Kidney epithelial cell (primary cell): Measurements from ENCODE around the gene FUT7. TPM values are rescaled to one million over a fixed set of nuclear protein-coding genes. Genes with fewer than 3 reads are reported as not detected.

Source experiments
- DNase-seq: peaks from one replicate; pipeline ENCODE4 v3.0.0-alpha.2; 2010; ENCODE audit warnings: low read depth
- H3K27me3 ChIP-seq: 2 replicates; pipeline ENCODE4 v1.6.0; 2011; ENCODE audit warnings: low read length; ENCODE audit not compliant: control insufficient read depth, insufficient read depth
- H3K36me3 ChIP-seq: 2 replicates; pipeline ENCODE4 v1.5.1; 2011; ENCODE audit warnings: low read length; ENCODE audit not compliant: control insufficient read depth, insufficient read depth
- H3K4me3 ChIP-seq: 2 replicates; pipeline ENCODE4 v1.5.1; 2011; ENCODE audit warnings: low read depth, mild to moderate bottlenecking, control low read depth, low read length
- total RNA-seq: library from RNA; depleted of rRNA; stranded (reverse); fragments of >200 nt; gene quantifications from 2 replicates; pipeline ENCODE4 v1.2.3, GENCODE V29; 2015
- TF ChIP-seq, protein P1 (sequence below): IDR thresholded peaks from 2 replicates; pipeline ENCODE4 v1.5.1; 2011; ENCODE audit warnings: mild to moderate bottlenecking, moderate library complexity, low read length, control low read depth, inconsistent platforms; ENCODE audit not compliant: insufficient read depth, poor library complexity, severe bottlenecking

The FUT7 gene
- total RNA-seq, 1 donor from 2014 or later, result not detected

DNA sequence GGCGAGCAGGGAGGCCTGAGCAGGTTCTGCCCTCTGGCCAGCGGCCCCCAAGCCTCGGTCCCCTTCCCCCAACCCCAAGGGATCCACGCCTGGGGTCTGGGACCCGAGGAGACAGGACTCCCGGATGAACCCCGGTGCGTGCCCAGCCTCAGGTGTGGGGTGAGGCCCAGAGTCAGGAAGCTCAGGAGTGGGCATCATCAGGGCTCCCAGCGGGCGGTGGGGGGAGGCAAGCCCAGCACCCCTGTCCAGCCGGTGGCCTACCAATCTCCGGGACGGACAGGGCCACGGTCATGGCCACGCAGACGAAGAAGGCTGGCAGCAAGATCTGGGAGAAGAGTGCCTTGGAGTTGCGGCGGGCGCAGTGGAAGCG lies 18.3 kb downstream of the FUT7 start:
- DNase-seq, result no peak
- H3K4me3 ChIP-seq, result no peak overlapping the region
- no peaks in the 10 kb centered on the region for H3K36me3 ChIP-seq
- H3K27me3 ChIP-seq, result no peaks in the 10 kb centered on the region
- TF ChIP-seq, protein P1, sequence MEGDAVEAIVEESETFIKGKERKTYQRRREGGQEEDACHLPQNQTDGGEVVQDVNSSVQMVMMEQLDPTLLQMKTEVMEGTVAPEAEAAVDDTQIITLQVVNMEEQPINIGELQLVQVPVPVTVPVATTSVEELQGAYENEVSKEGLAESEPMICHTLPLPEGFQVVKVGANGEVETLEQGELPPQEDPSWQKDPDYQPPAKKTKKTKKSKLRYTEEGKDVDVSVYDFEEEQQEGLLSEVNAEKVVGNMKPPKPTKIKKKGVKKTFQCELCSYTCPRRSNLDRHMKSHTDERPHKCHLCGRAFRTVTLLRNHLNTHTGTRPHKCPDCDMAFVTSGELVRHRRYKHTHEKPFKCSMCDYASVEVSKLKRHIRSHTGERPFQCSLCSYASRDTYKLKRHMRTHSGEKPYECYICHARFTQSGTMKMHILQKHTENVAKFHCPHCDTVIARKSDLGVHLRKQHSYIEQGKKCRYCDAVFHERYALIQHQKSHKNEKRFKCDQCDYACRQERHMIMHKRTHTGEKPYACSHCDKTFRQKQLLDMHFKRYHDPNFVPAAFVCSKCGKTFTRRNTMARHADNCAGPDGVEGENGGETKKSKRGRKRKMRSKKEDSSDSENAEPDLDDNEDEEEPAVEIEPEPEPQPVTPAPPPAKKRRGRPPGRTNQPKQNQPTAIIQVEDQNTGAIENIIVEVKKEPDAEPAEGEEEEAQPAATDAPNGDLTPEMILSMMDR, result no peak

DNA sequence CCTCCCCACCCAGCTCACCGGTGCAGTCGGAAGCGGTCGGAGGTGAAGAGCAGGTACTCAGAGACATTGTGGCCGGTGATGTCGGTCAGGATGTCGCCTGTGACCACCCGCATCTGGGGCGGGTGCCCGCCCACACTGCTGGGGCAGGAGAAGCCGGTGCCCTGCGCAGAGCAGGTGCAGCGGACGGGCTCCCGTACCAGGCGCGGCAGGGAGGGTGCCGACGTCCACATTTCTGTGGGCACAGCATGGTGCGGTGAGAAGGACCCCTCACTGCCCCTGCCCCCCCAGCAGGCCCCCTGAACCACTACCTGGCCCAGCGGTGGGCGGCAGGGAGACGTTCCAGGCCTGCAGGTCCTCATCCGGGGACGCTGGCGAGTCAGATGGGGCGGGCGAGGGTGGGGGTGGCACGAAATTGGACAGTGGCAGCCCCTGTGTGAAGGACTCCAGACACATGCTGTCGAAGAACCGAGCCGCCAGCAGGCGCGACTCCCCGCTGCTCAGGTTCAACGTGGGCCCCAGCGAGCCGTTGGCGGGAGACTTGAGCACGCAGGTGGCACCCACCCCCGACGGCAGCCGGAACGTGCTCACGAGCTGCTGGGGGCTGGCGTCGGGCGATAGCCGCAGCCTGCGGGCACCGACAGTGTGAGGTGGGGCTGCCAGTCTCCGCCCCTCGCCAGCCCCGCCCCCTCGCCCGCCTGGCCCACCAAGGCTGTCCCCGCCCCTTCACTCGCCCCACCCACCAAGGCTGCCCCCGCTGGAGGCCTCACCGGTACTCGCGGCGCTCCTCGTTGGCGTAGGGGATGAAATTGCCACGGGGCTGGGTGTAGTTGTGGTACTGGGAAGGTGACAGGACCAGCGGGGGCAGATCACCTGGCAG lies 19.0 kb downstream of the FUT7 start:
- no peaks in the 10 kb centered on the region for H3K36me3 ChIP-seq
- TF ChIP-seq, protein P1, result no peak
- DNase-seq, result no peak

DNA sequence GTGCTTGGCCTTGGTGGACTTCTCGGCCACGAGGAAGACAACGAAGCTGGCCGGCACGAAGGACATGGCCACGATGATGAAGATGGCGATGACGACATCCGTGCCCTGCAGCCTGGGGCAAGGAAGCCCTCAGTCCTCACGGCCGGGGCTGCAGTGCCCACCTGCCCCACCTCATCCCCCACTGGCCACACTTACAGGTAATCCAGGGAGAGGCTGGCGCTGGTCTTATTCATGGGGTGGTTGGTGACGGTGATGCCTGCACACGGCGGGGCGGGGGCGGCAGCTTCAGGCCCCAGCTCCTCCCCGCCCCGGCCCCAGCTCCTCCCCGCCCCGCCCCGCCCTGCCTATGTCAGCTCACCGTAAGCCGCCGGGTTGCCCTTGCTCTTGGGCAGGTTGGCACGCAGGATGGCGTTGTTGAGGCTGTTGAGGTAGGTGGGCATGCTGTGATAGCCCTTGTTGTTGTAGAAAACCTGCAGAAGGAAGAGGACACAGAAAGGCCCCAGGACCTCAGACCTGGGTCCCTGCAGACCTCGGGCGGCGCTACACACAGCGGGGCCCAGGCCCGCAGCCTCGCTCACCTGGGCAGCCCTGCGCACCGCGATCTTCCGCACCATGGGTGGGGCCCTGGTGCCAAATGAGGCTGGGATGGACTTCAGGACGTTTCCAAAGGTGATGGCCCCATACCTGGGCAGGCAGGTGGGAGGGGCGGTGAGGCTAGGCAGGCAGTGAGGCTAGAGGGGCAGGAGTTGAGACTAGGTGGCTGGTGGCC lies 19.8 kb downstream of the FUT7 start:
- no peak overlapping the region for H3K4me3 ChIP-seq
- TF ChIP-seq, protein P1, result no peak
- no peak for DNase-seq
- no peaks in the 10 kb centered on the region for H3K36me3 ChIP-seq
- H3K27me3 ChIP-seq, result no peaks in the 10 kb centered on the region

More for the DNA sequence above, 19.0 kb downstream of the FUT7 start:
- Histone ChIP-seq H3K4me3 (no peak overlapping the region), H3K27me3 (no peaks in the 10 kb centered on the region)

DNA sequence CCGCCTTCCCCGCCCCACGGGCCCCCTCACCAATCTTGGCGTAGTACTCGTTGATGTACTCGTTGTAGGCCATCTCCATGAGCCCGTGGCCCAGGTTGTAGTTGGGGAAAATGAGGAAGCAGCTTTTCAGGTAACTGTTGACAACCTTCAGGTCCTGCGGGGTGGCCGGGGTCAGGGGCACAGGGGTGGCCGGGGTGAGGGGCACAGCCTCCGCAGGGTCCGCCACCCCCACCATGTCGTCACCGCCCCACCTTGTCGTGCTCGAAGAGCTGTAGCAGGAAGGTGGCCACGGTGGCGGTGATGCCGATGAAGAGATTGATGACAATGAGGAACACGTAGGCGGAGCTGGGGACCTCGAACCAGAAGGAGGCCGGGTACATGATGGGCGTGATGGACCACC lies 20.7 kb downstream of the FUT7 start:
- no peak for DNase-seq
- TF ChIP-seq, protein P1, result no peak
- Histone ChIP-seq H3K36me3 (no peaks in the 10 kb centered on the region), H3K27me3 (no peaks in the 10 kb centered on the region), H3K4me3 (no peak overlapping the region)

DNA sequence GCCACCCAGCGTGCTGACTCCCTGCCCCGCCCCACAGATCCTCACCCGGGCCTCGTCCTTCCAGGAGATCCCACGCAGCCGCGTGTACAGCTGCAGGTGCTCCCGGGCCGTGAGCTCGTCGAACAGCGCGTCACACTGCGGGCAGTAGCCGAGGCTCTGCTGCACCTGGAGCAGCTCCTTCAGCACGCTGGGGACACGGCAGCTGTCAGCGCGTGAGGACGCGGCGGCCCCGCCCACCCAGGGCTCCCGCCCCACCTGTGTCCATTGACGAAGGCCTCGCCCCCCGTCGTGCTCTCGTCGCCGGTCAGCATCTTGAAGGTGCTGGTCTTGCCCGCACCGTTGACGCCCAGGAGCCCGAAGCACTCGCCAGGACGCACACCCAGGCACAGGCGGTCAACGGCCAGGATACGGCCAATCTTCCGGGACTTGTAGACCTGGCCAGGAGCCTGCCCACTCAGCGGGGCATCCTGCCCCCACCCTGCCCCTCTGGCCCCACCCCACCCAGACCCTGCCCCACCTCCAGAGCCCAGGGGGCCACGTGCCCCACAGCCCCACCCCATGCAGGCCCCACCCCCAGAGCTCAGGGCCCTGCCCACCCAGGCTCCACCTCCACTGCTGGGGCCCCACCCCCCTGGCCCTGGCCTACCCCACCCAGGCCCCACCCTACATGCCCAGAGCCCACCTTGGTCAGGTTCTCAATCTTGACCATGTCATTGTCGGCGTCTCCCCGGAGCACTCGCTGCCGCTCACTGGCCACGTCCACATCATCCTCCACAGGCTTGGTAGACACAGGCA lies 21.8 kb downstream of the FUT7 start:
- no peak for DNase-seq
- no peaks in the 10 kb centered on the region for H3K36me3 ChIP-seq
- TF ChIP-seq, protein P1, result no peak
- H3K4me3 ChIP-seq, result no peak overlapping the region
- H3K27me3 ChIP-seq, result no peaks in the 10 kb centered on the region
